Suppressor macrophage (primary cell): Measurements from ENCODE around the gene UGT1A3.
"Not testable (repeated sequence)": the region's sequence is repeated elsewhere in the genome, so short reads cannot be mapped to it uniquely, and the experiment has no call there.

Source experiments
- DNase-seq, 4 experiments: peaks; one replicate each; pipeline ENCODE4 v3.0.0-alpha.2; 2020 to 2022

The UGT1A3 gene

GRCh38 chr2:233708942-233709341 is 19.9 kb upstream of the UGT1A3 start:
- no peak for DNase-seq

DNA sequence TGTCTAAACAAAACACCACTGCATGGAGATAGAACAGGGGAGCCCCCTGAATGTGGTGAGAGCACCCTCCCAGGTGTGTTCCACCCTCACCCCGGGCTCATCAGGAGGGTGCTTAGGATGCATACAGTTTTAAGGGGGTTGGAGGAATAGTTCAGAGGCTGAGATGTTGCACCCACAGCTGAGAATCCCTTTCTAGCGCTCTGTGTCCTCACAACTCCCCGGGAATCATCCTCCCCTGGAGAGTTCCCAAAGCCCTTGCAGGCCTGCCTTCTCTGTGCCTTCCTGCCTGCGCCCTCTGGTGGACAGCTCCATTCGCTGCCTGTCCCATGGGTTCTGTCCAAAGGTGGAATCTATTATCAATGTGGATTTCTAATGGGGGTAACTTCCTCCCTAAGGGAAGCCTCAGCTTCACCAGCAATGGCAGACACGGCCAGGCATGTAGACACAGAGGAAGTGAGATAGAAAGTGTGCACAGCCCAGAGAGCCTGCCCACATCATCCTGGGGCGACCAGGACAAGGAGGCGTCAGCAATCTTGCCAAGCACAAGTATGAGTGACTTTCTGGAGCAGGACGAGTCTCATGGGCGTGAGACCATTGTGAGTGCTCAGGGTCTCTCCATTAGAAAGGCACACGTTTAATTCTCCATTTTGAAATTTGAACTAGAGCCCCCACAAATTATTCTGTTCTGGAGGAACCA is 17.4 kb upstream of the UGT1A3 start:
- DNase-seq, result peak; percentile 64 to 87 (median 82)

DNA sequence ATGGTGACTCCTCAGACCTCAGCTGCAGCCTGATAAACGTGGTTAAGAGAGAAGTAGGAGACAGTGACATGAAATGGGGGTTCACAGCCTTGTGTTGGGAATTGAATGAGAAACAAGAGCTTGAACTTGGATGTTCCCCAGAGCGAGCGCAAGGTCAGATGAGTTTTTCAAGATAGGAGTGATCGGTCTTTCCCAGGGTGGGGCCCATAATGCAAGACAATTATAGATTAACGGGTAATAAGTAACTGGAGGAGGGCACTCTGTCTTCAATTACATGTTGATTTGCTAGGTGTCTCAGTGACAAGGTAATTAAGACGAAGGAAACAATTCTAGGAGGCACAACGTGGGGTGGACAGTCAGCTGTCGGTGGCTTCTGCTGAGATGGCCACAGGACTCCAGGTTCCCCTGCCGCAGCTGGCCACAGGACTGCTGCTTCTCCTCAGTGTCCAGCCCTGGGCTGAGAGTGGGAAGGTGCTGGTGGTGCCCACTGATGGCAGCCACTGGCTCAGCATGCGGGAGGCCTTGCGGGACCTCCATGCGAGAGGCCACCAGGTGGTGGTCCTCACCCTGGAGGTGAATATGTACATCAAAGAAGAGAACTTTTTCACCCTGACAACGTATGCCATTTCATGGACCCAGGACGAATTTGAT is 16.1 kb upstream of the UGT1A3 start, which contains the start of gene UGT1A5:
Gene UGT1A5, plus strand, starts transcription at position 297 of the 651 bp plus-strand sequence. Its CDS starts 85 bp downstream, at position 382.
- DNase-seq, result no peak

GRCh38 chr2:233713262-233713615 is 15.6 kb upstream of the UGT1A3 start:
- no peak for DNase-seq

DNA sequence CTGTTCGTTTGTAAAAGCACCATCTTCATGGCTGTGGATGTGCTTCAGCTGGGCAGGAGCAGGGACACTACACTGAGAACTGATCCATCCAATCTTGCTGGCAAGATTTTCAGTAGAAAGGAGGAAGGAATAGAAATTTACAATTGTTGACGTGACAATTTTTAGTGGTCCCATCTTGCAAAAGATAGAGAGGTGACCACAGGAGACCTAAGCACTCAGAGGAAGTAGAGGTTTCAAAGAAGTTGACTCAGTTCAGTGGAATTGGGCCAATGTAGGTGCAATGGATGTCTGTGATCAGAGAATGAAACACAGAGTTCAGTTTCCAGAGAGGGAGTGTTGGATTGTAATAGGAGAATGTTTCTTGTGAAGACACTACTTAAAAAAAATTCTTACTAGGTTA is 14.7 kb upstream of the UGT1A3 start:
- DNase-seq, result no peak

- no peak for DNase-seq
Observed at GRCh38 chr2:233718552-233718951, 10.3 kb upstream of the UGT1A3 start, which contains the start of gene UGT1A4. Gene UGT1A4, plus strand, starts transcription at chr2:233718736. Its CDS starts 85 bp downstream, at chr2:233718821.

- DNase-seq, result not testable (repeated sequence)
Observed at GRCh38 chr2:233736868-233737653, 8.2 kb downstream of the UGT1A3 start.

GRCh38 chr2:233740870-233741269 is 12.0 kb downstream of the UGT1A3 start:
- DNase-seq, result no peak

GRCh38 chr2:233743464-233744259 is 14.8 kb downstream of the UGT1A3 start:
- no peak for DNase-seq

GRCh38 chr2:233745073-233745755 is 16.4 kb downstream of the UGT1A3 start:
- no peak for DNase-seq

DNA sequence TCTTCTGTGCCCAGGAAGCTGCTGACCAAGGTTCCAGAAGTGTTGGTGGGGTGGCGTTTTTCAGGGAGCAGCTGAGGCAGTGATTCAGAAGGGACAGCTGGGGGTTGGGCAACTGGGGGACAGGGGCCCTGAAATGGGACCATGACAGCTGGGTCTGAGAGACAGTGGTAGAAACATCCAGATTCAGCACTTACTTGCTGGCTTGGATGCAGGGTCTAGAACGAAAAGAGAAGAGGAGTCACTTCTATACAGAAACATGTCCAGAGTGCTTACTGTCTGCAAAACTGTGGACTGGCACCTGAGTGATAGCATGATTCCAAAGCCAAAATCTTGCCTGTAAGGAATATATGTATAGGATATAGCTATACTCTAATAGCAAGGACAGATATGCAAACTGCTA is 17.0 kb downstream of the UGT1A3 start:
- not testable (repeated sequence) for DNase-seq

DNA sequence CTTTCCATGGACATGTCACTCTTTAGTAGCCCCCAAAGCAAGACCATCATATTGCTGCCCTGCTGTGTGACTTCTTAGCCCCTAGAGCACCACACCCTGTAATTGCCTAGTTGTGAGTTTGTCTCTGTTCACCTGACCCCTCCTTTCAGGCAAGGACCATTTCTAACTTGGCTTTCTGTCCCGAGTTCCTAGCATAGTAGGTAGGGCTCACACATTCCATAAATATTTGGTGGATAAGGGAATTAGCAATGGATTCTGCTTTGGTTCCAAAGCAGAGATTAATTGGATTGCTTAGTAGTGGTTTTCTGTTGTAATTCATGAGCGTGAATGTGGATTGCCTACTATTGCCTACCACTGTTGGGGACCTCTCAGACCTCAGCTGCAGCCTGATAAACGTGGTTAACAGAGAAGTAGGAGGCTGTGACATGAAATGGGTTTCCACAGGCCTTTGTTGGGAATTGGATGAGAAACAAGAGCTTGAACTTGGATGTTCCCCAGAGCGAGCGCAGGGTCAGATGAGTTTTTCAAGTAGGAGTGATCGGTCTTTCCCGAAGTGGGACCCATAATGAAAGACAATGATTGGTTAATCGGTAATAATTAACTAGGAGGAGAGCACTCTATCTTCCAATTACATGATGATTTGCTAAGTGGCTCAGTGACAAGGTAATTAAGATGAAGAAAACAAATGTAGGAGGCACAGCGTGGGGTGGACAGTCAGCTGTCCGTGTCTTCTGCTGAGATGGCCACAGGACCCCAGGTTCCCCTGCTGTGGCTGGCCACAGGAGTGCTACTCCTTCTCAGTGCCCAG is 17.8 kb downstream of the UGT1A3 start:
- DNase-seq, result no peak

DNA sequence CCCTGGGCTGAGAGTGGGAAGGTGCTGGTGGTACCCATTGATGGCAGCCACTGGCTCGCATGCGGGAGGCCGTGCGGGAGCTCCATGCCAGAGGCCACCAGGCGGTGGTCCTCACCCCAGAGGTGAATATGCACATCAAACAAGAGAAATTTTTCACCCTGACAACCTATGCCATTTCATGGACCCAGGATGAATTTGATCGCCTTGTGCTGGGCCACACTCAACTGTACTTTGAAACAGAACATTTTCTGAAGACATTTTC is 18.4 kb downstream of the UGT1A3 start:
- no peak for DNase-seq

- DNase-seq, result not testable (repeated sequence)
Observed at GRCh38 chr2:233750689-233751088, 21.8 kb downstream of the UGT1A3 start.

DNA sequence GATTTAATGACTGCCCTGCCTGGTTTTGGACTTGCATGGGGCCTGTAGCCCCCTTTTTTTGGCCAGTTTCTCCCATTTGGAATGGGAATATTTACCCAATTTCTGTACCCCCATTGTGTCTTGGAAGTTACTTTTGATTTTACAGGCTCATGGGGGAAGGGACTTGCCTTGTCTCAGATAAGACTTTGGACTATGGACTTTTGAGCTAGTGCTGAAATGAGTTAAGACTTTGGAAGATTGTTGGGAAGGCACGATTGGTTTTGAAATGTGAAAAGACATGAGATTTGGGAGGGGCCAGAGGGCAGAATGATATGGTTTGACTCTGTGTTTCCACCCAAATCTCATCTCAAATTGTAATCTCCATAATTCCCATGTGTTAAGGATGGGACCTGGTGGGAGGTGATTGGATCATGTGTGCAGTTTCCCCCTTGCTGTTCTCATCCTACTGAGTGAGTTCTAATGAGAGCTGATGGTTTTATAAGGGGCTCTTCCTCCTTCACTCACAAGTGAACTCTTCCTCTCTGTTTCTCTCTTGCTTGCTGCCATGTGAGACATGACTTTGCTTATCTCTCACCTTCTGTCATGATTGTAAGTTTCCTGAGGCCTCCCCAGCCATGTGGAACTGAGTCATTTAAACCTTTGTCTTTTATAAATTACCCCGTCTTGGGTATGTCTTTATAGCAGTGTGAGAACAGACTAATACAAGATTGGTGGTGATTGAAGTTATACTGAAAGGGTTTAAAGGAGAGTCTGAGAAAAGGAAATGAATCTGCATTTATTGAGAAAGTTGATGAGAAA is 22.6 kb downstream of the UGT1A3 start:
- not testable (repeated sequence) for DNase-seq

DNA sequence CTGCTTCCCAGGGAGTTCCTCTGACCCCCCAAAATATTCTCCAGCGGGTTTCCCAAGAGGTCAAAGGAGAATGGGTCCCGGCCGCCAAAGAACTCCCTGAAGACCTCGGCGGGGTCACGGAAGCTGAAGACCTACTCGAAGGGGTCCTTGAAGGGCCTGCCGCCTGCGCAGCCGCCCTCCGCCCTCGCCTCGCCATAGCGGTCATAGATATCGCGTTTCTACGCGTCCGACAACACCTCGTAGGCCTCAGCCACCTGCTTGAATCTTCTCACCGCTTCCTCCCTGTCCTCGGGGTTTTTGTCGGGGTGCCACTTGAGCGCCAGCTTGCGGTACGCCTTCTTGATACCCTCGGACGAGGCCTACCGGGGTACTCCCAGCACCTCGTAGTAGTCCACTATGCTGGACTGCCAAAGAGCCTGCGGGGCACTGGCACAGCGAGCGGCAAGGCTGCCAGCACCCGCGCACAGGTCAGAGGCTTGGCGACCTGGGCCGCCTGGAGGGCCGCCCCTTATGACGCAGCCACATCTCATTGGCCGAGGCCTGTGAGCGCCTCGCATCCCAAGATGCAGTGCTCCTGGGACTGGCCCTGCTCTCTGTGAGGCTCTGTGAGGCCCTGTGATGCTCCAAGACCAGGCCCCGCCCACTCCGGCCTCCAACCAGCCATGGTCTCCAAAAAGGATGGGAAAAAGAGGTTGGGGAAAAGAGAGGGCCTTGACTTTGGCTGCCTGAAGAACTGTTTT is 26.2 kb downstream of the UGT1A3 start:
- no peak for DNase-seq

DNA sequence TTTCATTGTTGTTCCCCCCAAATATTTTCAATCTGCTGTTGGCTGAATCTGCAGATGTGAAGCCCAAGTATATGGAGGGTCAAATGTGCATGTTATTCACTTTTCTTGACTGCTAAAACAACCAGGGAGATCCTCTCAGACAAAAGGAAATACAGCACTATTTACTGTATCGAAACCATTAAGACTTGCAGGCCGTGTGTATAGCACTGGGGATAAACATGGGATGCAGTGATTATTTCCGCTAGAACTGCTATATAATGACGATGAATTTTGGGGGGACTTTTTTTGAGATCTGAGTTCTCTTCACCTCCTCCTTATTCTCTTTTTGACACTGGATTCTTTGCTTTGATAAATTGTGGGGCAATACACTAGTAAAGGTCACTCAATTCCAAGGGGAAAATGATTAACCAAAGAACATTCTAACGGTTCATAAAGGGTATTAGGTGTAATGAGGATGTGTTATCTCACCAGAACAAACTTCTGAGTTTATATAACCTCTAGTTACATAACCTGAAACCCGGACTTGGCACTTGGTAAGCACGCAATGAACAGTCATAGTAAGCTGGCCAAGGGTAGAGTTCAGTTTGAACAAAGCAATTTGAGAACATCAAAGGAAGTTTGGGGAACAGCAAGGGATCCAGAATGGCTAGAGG is 27.7 kb downstream of the UGT1A3 start:
- DNase-seq, result no peak

GRCh38 chr2:233758141-233758540 is 29.3 kb downstream of the UGT1A3 start:
- DNase-seq, result no peak

- DNase-seq, result no peak
Observed at GRCh38 chr2:233758849-233759248, 30.0 kb downstream of the UGT1A3 start.
